GM23248 (cell line): ENCODE measurements around the gene MYO9A. TPM values are rescaled to one million over a fixed set of nuclear protein-coding genes. Genes with fewer than 3 reads are reported as not detected.

ENCODE experiments used
- DNase-seq: peaks from one replicate; pipeline ENCODE4 v3.0.0-alpha.2; 2015
- H2AFZ ChIP-seq: fragments of 200-600 bp; sonication (generic); 2 replicates; pipeline ENCODE4 v1.6.1; 2016; ENCODE audit warnings: antibody characterized with exemption
- H3F3A ChIP-seq: fragments of 200-600 bp; sonication (generic); 2 replicates; pipeline ENCODE4 v1.6.1; 2016; ENCODE audit warnings: mild to moderate bottlenecking, antibody characterized with exemption, mixed run types; ENCODE audit not compliant: insufficient read depth
- H3K27ac ChIP-seq: fragments of 200-600 bp; sonication (generic); 2 replicates; pipeline ENCODE4 v1.5.1; 2016; ENCODE audit warnings: mild to moderate bottlenecking
- H3K27me3 ChIP-seq: fragments of 200-600 bp; sonication (generic); replicated peaks from 2 replicates; pipeline ENCODE4 v1.6.1; 2016; ENCODE audit warnings: mild to moderate bottlenecking; ENCODE audit not compliant: insufficient read depth
- H3K36me3 ChIP-seq: fragments of 200-600 bp; sonication (generic); 2 replicates; pipeline ENCODE4 v1.6.1; 2016; ENCODE audit warnings: low read depth, mild to moderate bottlenecking
- H3K4me1 ChIP-seq: fragments of 200-600 bp; sonication (generic); 2 replicates; pipeline ENCODE4 v1.6.1; 2016; ENCODE audit warnings: mild to moderate bottlenecking; ENCODE audit not compliant: insufficient read depth
- H3K4me2 ChIP-seq: fragments of 200-600 bp; sonication (generic); one replicate; pipeline ENCODE4 v1.6.1; 2016; ENCODE audit warnings: mild to moderate bottlenecking; ENCODE audit not compliant: unreplicated experiment
- H3K4me3 ChIP-seq: fragments of 200-600 bp; sonication (generic); 2 replicates; pipeline ENCODE4 v1.5.1; 2016; ENCODE audit warnings: mild to moderate bottlenecking
- H3K79me2 ChIP-seq: fragments of 200-600 bp; sonication (generic); 2 replicates; pipeline ENCODE4 v1.6.1; 2016; ENCODE audit warnings: mild to moderate bottlenecking; ENCODE audit not compliant: insufficient read depth
- H3K9ac ChIP-seq: fragments of 200-600 bp; sonication (generic); 2 replicates; pipeline ENCODE4 v1.6.1; 2016; ENCODE audit warnings: mild to moderate bottlenecking
- H3K9me2 ChIP-seq: fragments of 200-600 bp; sonication (generic); 2 replicates; pipeline ENCODE4 v1.6.1; 2016; ENCODE audit warnings: mixed run types, mild to moderate bottlenecking, moderate library complexity; ENCODE audit not compliant: insufficient read depth
- H3K9me3 ChIP-seq: fragments of 200-600 bp; sonication (generic); one replicate; pipeline ENCODE4 v1.6.1; 2017; ENCODE audit warnings: low read depth
- H4K20me1 ChIP-seq: fragments of 200-600 bp; sonication (generic); 2 replicates; pipeline ENCODE4 v1.6.0; 2016; ENCODE audit not compliant: insufficient read depth
- EZH2 ChIP-seq: fragments of 200-600 bp; sonication (generic); IDR thresholded peaks from 2 replicates; pipeline ENCODE4 v1.6.1; 2018; ENCODE audit warnings: antibody characterized with exemption, mild to moderate bottlenecking; ENCODE audit not compliant: insufficient read depth, poor library complexity, severe bottlenecking
- EZH2phosphoT487 ChIP-seq: fragments of 200-600 bp; sonication (generic); IDR thresholded peaks from 2 replicates; pipeline ENCODE4 v1.6.1; 2018; ENCODE audit warnings: antibody characterized with exemption, moderate library complexity, mild to moderate bottlenecking, low read depth; ENCODE audit not compliant: insufficient read depth
- WGBS, 2 experiments: methylation state at CpG; one replicate each; pipeline ENCODE4 v1.1.6; 2015 to 2017; ENCODE audit warnings: low lambda C conversion rate in 2 of 2, low coverage in 1 of 2; ENCODE audit errors: missing lambda C conversion rate in 2 of 2; 5-methylcytosine and 5-hydroxymethylcytosine counted together
- in situ Hi-C: fragments of 300-500 bp; cut with MboI; formaldehyde crosslinking; loops from 2 replicates; pipeline ENCODE4 v1.15.0; 2020
- polyA plus RNA-seq: library from polyadenylated mRNA; unstranded; fragments of >200 nt; fragmentation: Nextera tagmentation; extraction: Ambion mirVana; gene quantifications from 2 replicates; pipeline ENCODE4 v1.2.1, GENCODE V29; 2016
- total RNA-seq: library from RNA; depleted of rRNA; stranded (reverse); fragments of >200 nt; shearing (Covaris generic); gene quantifications from 2 replicates; pipeline ENCODE4 v1.2.3, GENCODE V29; 2014; rRNA removed

Gene MYO9A
- 20.4 and 22.6 TPM in 2 replicates for total RNA-seq
- polyA plus RNA-seq: 10.6 and 11.2 TPM in 2 replicates

- Histone ChIP-seq H4K20me1 (0 out of 2 replicates have a peak, but pooled peaks cover 7% of the 10 kb centered on the region), H3K9ac (peak within 1 kb of the TSS; percentile 96), H3K36me3 (no peaks in the 10 kb centered on the region), H3K27ac (peak within 1 kb of the TSS; percentile 97), H3K79me2 (peaks cover 52% of the 10 kb centered on the region), H3K4me3 (peak within 1 kb of the TSS; percentile 95), H3K9me3 (no peaks in the 10 kb centered on the region), H3K9me2 (no peaks in the 10 kb centered on the region), H2AFZ (peak within 1 kb of the TSS; percentile 94), H3K27me3 (no peaks in the 10 kb centered on the region), H3K4me1 (peaks cover 13% of the 10 kb centered on the region), H3K4me2 (peak within 1 kb of the TSS; percentile 97), H3F3A (peaks cover 5% of the 10 kb centered on the region; the same call in 1 of the 2 replicates)
- WGBS, 2 experiments: 1 to 4% methylated on average over 27 to 68 of the region's 69 CpGs
- in situ Hi-C loops: no loop called here
- DNase-seq: peak; percentile 99
- TF ChIP-seq EZH2phosphoT487 (no peak), EZH2 (no peak)
These were observed at the start of gene MYO9A, which contains the start of gene SENP8 for GRCh38 chr15:72118017-72118978. TSS of gene MYO9A (minus strand) at chr15:72118150. CDS start at chr15:72046563, 71,587 bp downstream. TSS of gene SENP8 (plus strand) at chr15:72118403. CDS start at chr15:72139624, 21,221 bp downstream.

GRCh38 chr15:72167445-72167844, 49.5 kb upstream of the MYO9A start:
- Histone ChIP-seq H3K4me3 (no peak overlapping the region), H3K4me1 (no peaks in the 10 kb centered on the region), H3K36me3 (no peaks in the 10 kb centered on the region), H3F3A (no peaks in the 10 kb centered on the region), H3K9ac (no peak overlapping the region), H3K9me3 (no peaks in the 10 kb centered on the region), H4K20me1 (no peaks in the 10 kb centered on the region), H3K9me2 (no peaks in the 10 kb centered on the region), H2AFZ (no peak overlapping the region), H3K79me2 (no peaks in the 10 kb centered on the region), H3K27me3 (peaks cover 6% of the 10 kb centered on the region; the same call in 1 of the 2 replicates), H3K4me2 (no peak overlapping the region), H3K27ac (no peak overlapping the region)
- TF ChIP-seq EZH2phosphoT487: no peak
- TF ChIP-seq EZH2: no peak
- WGBS, 2 experiments: 66 to 75% methylated on average over 5 to 6 of the region's 6 CpGs
- in situ Hi-C loops: loop anchor here (25.0 kb wide), 1 partner anchor 705 kb away; no protein-coding TSS in a partner anchor
- no peak for DNase-seq

GRCh38 chr15:72166716-72167417, 48.9 kb upstream of the MYO9A start:
- Histone ChIP-seq H3K4me1 (no peaks in the 10 kb centered on the region), H4K20me1 (no peaks in the 10 kb centered on the region), H3K27ac (no peak overlapping the region), H3K27me3 (peaks cover 4% of the 10 kb centered on the region; the same call in 1 of the 2 replicates), H3K36me3 (no peaks in the 10 kb centered on the region), H2AFZ (no peak overlapping the region), H3K9me2 (no peaks in the 10 kb centered on the region), H3K4me3 (no peak overlapping the region), H3K4me2 (no peak overlapping the region), H3K9me3 (no peaks in the 10 kb centered on the region), H3F3A (no peaks in the 10 kb centered on the region), H3K9ac (no peak overlapping the region), H3K79me2 (no peaks in the 10 kb centered on the region)
- in situ Hi-C loops: loop anchor here (25.0 kb wide), 1 partner anchor 705 kb away; no protein-coding TSS in a partner anchor
- TF ChIP-seq EZH2phosphoT487: no peak
- WGBS, 2 experiments: 57 to 60% methylated on average over 5 of the region's 5 CpGs
- no peak for DNase-seq

- Histone ChIP-seq H3K79me2 (no peaks in the 10 kb centered on the region), H3K9ac (no peak overlapping the region), H2AFZ (no peak overlapping the region), H4K20me1 (no peaks in the 10 kb centered on the region), H3K36me3 (no peaks in the 10 kb centered on the region), H3K4me2 (no peak overlapping the region), H3F3A (no peaks in the 10 kb centered on the region), H3K4me3 (no peak overlapping the region), H3K4me1 (no peaks in the 10 kb centered on the region), H3K27ac (no peak overlapping the region), H3K27me3 (no peaks in the 10 kb centered on the region; the same call in 1 of the 2 replicates), H3K9me2 (no peaks in the 10 kb centered on the region), H3K9me3 (no peaks in the 10 kb centered on the region)
- no peak for DNase-seq
- no peak for TF ChIP-seq EZH2phosphoT487
- no peak for TF ChIP-seq EZH2
- in situ Hi-C loops: loop anchor here (25.0 kb wide), 1 partner anchor 701 kb away; no protein-coding TSS in a partner anchor
- 57% methylated on average over 4 of the region's 4 CpGs for WGBS, 2 experiments
These were observed 45.8 kb upstream of the MYO9A start for GRCh38 chr15:72163719-72164118.
